ENCODE results near the gene TMEM132D. TPM values are rescaled to one million over a fixed set of nuclear protein-coding genes. Genes with fewer than 3 reads are reported as not detected.

TMEM132D gene
- total and polyA plus RNA-seq, 8 donors, result 0.26 to 2.5 (median 0.88) TPM; not detected in 1

DNA sequence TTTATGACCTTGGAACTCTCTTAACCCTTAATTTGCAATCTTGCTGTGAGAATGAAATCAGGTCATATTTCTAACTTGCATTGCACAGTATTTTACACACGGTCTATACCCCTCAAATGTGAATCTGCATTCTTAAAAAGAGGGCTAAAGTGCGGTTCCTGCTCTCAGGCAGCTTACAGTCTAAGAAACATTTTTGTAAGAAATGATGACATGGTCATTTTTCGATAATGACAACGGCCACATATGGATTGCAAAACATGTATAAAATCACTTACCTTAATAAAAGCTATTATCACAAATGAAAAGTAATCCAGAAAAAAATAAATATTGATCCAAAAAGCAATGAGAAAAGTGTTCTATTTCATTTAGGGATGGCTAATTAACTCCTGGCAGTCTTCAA is 24.8 kb upstream of the TMEM132D start:
- TF ChIP-seq, protein P1, sequence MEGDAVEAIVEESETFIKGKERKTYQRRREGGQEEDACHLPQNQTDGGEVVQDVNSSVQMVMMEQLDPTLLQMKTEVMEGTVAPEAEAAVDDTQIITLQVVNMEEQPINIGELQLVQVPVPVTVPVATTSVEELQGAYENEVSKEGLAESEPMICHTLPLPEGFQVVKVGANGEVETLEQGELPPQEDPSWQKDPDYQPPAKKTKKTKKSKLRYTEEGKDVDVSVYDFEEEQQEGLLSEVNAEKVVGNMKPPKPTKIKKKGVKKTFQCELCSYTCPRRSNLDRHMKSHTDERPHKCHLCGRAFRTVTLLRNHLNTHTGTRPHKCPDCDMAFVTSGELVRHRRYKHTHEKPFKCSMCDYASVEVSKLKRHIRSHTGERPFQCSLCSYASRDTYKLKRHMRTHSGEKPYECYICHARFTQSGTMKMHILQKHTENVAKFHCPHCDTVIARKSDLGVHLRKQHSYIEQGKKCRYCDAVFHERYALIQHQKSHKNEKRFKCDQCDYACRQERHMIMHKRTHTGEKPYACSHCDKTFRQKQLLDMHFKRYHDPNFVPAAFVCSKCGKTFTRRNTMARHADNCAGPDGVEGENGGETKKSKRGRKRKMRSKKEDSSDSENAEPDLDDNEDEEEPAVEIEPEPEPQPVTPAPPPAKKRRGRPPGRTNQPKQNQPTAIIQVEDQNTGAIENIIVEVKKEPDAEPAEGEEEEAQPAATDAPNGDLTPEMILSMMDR (IDR thresholded peaks at IDR 0.05), result no peak
- intact Hi-C loops (cut with DNase I), result no loop called here
- Histone ChIP-seq H3K9me3 (peaks cover 0 to 10% of the 10 kb centered on the region in 2 donors), H3K27ac (no peak overlapping the region), H3K4me1 (no peaks in the 10 kb centered on the region), H3K4me3 (no peak overlapping the region), H3K27me3 (no peaks in the 10 kb centered on the region), H3K36me3 (no peaks in the 10 kb centered on the region)
- DNase-seq (no peak), ATAC-seq (no peak)

DNA sequence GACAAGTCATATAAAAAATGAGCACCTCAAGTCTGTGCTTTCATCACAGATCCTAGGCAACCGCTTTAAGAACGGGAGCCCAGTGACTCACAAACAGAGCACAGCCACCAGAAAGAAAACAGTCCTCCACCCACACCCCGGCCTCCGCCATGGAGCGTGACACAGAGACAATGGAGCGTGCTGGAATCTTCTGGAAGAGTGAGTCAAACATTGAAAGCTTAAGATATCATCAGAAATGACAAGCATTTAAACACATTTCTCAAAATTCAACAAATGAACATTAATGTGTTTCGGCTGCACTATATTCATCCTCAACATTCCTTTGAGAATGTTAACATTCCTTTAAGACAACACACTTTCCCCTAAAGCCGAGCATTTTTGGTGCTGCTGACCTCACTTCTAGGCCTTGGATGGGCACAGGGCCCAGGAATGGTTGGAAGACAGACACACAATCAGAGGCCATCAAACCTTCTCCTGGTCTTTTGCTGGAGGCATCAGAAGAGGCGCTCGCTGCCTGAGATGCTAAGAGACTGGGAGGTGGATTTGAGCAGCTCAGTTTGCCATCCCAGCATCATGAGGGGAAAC is 23.6 kb upstream of the TMEM132D start:
- no peak for ATAC-seq

DNA sequence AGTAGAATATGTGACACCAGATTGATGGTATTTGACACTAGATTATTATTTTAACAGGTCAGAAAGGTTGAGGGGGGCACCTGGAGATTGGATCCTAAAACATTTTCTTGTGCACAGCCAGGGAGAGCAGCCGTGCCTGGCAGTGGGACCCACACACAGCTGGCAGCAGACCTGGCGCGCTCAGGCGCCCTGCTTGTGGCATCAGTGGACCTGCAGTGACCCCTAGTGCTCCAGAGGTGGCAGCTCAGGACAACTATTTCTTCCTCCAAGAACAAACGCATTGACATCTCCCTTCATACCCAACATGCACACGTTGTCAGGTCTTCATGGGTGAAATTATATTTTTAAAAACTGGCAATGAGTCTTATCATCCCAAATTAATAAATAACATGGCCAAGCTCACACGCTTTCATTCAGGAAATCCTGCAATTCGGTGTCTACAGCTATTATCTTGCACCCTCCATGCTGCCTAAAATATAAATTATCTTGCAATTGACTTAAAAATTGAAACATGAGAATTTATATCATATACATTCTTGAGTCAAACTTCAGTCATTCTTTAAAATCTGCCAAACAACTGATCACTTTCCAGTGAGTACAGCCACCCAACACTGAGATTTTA is 7.7 kb upstream of the TMEM132D start:
- intact Hi-C loops (cut with DNase I), result no loop called here
- peaks cover 0 to 21% of the 10 kb centered on the region in 2 donors for H3K27me3 ChIP-seq
- TF ChIP-seq, protein P1 (IDR thresholded peaks at IDR 0.05), result peak; percentile 43 to 49
- H3K4me1 ChIP-seq, result no peaks in the 10 kb centered on the region
- DNase-seq, result peak in 2 of 4 donors; percentile 17 to 52
- H3K27ac ChIP-seq, result no peak overlapping the region
- peak; percentile 96 for ATAC-seq
- no peaks in the 10 kb centered on the region for H3K9me3 ChIP-seq
- no peak overlapping the region for H3K4me3 ChIP-seq
- no peaks in the 10 kb centered on the region for H3K36me3 ChIP-seq

More for the DNA sequence above, 23.6 kb upstream of the TMEM132D start:
- H3K36me3 ChIP-seq, result no peaks in the 10 kb centered on the region
- no peak overlapping the region for H3K4me3 ChIP-seq
- TF ChIP-seq, protein P1 (IDR thresholded peaks at IDR 0.05), result no peak
- intact Hi-C loops (cut with DNase I), result no loop called here
- no peaks in the 10 kb centered on the region for H3K27me3 ChIP-seq
- H3K4me1 ChIP-seq, result no peaks in the 10 kb centered on the region
- peaks cover 0 to 7% of the 10 kb centered on the region in 2 donors for H3K9me3 ChIP-seq
- no peak for DNase-seq
- no peak overlapping the region for H3K27ac ChIP-seq

DNA sequence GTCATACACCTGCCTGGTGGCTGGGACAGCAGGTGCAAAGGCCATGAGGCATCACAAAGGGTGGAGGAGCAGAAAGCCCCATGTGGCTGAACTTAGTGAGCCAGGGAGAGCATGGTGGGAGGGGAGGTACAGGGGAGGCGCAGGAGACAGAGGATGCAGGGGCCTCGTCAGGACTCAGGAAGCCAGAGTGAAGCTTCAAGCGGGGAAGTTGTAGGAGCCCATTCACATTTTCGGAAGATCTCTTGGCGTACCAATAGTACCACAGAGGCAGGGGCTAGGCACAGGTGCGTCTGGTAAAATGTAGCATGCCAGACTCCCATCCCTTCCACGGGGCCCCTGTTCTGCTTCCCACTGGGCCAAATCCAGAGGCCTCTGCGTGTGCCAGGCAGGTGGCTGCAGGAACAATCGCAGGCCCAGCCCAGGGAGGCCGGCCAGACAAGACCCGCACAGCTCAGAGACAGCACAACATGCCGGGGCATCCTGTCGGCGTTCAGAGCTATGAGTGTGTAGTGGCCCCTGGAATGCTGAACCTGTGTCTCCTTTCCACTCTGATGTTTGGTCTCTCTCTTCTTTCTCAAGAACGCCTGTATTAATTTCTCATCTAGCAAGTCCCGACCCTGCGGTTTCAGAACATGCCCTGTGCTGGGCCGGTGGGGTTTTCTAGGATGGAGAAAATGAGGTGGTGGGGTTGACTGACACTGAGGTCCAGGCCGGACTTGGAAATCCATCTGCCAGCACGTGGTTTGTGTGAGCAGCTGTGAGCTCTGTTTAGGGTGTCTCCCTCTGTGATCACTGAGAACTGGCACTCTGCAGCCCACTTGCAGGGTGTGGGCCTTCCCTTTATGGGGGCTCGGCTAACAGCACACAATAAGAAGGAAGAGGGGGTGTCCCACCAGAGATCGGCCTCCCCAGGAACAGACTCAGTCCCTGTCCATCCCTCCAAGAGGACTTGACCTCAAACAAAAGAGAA is 5.5 kb upstream of the TMEM132D start:
- TF ChIP-seq, protein P1 (IDR thresholded peaks at IDR 0.05), result no peak
- Histone ChIP-seq H3K4me3 (no peak overlapping the region), H3K27me3 (peaks cover 7 to 30% of the 10 kb centered on the region in 2 donors), H3K27ac (no peak overlapping the region), H3K36me3 (no peaks in the 10 kb centered on the region), H3K9me3 (no peaks in the 10 kb centered on the region), H3K4me1 (no peaks in the 10 kb centered on the region)
- DNase-seq (no peak), ATAC-seq (no peak)
- intact Hi-C loops (cut with DNase I), result no loop called here
